HG02610 (cell line): ENCODE data around the gene CD37.

ENCODE experiments used
- ATAC-seq: cut with Tn5 transposase; IDR thresholded peaks from one replicate; pipeline ENCODE4 v1.9.1; 2021; ENCODE audit warnings: mild to moderate bottlenecking, moderate library complexity; ENCODE audit not compliant: unreplicated experiment

The CD37 gene

GRCh38 chr19:49344505-49345423 is 9.6 kb downstream of the CD37 start:
- no peak for ATAC-seq

DNA sequence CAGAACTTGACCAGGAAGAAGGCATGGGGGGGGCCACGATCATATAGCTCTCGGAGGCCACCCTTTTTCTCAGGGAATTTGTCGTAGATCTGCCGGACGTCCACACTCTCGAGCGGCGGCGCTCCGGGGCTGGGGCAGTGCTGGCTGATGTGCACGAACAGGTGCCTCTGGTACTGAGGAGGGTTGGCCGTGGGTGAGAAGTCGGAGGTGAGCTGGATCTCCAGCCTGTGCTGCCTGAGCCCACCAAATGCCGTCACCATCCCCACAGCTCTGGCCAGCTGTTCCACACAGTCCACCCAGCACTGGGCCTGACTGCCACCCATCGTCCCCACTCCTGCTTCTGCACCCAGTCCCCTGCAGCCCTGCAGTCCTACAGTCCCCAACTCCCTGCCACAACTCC is 12.0 kb downstream of the CD37 start:
- no peak for ATAC-seq

- ATAC-seq: no peak
Observed at GRCh38 chr19:49347835-49348234, 12.6 kb downstream of the CD37 start.

GRCh38 chr19:49348305-49349189 is 13.3 kb downstream of the CD37 start:
- no peak for ATAC-seq

GRCh38 chr19:49349567-49349966 is 14.4 kb downstream of the CD37 start:
- no peak for ATAC-seq

- ATAC-seq: no peak
Observed at GRCh38 chr19:49355909-49356353, 20.7 kb downstream of the CD37 start.

GRCh38 chr19:49356382-49356781 is 21.2 kb downstream of the CD37 start:
- no peak for ATAC-seq

DNA sequence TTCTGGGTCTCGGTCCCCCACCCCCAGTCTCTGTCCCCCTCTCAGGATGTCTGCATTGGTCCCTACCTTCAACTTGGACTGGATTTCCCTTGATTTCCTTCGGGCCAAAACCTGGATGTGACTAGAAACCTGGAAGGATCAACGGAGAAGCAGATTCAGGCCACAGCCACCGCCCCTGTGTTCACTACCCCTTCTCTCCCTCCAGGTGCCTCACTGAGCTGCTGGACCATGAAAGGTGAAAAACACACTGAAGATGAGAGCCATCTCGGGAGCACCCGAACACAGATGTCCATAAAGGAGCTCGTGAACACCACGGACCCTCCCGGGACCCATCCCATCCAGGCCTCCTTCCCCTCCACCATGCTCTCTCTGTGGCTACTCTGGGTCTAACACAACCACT is 22.0 kb downstream of the CD37 start:
- ATAC-seq: no peak

DNA sequence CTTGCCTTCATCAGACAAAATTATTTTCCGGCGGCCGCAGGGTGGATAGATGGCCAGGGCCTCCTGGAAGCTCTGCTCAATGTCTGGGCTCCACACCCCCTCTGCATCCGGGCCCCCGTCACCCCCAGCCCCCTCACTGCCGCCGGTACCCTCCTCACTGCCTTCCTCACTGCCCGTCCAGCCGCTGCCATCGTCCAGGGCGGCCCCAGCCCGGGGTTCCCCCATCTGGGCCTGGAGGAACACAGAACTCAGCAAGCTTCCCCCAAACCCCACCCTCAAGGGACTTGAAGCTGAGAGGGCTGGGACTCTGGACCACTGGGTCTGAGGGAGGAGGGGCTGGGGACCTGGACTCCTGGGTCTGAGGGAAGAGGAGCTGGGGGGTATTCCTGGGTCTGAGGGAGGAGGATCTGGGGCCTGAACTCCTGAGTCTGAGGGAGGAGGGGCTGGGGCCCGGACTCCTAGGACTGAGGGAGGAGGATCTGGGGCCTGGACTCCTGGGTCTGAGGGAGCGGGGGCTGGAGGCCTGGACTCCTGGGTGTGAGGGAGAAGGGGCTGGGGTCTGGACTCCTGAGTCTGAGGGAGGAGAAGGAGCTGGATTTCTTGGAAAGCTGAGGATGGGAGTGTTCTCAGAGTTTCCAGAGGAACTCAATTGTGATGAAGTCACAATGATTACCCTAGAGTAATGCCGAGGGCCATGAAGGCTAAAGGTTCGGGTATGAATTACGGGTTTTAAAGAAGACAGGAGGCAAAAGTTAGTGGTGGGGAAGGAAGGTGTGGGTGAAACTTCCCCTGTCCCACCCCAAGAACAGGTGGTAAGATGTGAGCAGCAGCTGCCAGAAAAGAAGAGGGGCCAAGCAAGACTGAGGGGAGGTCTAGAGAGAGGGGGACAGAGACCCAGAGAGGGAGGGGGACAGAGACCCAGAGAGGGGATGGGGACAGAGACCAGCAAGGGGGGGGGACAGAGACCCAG is 24.9 kb downstream of the CD37 start:
- ATAC-seq: no peak

- no peak for ATAC-seq
Observed at GRCh38 chr19:49361438-49362047, 26.3 kb downstream of the CD37 start.

GRCh38 chr19:49362048-49362928 is 27.1 kb downstream of the CD37 start, which contains the start of gene TEAD2:
Gene TEAD2 (minus strand): TSS chr19:49362416. CDS start chr19:49360075, 2,341 bp downstream.
- no peak for ATAC-seq

GRCh38 chr19:49362929-49363267 is 27.7 kb downstream of the CD37 start:
- no peak for ATAC-seq

DNA sequence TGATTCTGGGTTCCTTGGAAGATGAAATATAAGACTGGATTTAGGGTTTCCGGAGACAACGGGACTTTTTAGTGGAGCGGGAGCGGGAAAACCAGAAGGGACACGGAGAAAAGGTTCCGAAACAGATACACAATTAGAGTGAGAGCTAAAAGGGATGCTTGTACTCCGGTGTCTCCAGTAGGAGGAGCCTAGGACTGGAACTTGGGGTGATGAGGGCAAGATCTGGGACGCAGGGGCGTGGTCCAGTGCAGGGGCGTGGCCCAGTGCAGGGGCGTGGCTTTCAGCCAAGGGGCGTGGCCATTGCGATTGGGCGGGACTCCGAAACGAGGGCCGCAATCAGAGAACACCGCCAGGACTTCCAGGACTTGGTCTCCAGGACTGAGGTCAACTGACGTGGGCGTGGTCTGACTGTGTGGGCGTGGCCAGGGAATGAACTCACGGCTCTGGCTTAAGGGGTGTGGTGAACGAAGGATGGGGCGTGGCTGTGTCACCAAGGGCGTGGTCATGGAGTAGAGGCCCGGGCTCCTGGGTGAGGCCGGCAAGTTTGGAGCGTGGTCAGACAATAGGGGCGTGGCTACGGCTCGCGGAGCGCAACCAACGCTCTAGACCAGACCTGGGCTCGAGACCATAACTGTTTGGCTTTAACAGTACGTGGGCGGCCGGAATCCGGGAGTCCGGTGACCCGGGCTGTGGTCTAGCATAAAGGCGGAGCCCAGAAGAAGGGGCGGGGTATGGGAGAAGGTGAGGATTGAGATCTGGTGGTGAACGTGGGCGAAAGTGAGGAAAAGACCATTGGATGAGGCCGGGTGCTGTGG is 28.3 kb downstream of the CD37 start, which contains the start of gene DKKL1:
TSS of gene DKKL1 (plus strand) at position 610 of the 815 bp plus-strand sequence. CDS start at position 732, 122 bp downstream.
- ATAC-seq: no peak

DNA sequence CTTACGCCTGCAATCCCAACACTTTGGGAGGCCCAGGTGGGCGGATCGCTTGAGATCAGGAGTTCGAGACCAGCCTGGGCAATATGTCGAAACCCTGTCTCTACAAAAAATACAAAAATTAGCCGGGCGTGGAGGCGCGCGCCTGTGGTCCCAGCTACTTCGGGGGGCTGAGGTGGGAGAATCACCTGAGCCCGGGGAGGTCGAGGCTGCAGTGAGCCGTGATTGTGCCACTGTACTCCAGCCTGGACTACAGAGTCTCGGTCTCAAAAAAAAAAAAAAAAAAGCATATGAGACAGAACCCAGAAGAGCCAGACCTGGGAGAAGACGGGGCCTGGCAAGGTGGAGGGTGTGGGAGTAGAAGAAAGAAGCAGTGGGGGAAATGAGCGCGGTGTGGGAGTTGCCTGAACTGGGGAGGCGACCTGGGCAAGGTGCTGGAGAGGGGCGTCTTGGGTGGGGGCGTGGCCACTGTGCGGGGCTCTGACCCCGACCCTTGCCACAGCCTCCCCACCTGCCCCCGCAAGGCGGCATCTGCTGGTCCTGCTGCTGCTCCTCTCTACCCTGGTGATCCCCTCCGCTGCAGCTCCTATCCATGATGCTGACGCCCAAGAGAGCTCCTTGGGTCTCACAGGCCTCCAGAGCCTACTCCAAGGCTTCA is 29.0 kb downstream of the CD37 start:
- ATAC-seq: no peak

- ATAC-seq: no peak
Observed at GRCh38 chr19:49366110-49366509, 30.9 kb downstream of the CD37 start.

DNA sequence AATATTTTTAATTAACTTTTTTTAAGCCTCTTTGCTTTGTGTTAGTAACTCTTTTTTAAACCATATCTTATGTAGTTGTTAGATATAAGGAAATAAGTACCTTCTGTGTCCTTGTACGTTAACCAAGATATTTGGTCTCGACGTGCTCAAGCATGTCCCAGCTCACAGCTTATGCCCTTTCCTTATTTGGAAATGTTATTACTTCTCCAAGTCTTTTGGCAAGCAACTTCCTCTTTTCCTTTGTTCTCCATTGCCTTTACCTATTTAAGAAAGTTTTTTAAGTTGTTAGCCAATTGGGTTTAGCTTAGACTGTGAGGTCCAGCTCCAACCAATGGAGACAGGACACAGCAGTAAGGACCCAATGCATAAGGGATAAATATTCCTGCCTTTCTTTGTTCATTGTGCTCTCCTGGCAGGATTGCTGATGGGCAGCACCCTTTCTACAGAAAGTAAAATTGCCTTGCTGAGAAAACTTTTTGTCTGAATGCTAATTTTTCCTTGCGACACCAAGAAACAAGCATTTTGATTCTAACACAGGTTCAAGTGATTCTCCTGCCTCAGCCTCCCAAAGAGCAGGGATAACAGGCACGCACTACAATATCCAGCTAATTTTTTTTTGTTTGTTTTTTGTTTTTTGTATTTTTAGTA is 33.6 kb downstream of the CD37 start:
- ATAC-seq: no peak

DNA sequence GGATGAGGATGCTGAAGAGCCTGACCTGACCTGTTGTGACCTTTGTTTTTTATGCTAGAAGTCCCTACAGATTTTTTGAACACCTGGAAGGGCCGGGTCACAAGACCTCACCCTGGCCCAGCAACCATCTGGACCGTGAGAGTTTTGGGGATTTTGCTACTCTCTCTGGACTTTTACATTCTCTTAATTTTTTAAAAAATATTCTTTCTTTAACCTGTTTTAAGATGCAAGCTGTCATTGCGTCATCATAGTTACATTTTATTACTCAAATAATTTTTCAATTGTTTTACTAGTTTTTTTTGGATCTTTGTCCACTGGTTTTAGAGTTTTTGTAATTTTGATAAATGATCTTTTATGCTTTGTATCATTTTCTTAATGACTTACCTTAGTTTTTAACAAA is 36.0 kb downstream of the CD37 start:
- ATAC-seq: no peak
